H1 (cell line): Measurements from ENCODE around the gene ASB8.

Source experiments
- ASH2L ChIP-seq: fragments of 200-600, 300-600 bp; sonication (generic); IDR thresholded peaks from one replicate; pipeline ENCODE4 v1.7.1; 2017; ENCODE audit warnings: low read length
- CBX8 ChIP-seq: fragments of 300-800, 300-1000 bp; sonication (generic); IDR thresholded peaks from 2 replicates; pipeline ENCODE4 v1.7.1; 2016; ENCODE audit warnings: low read depth, low read length, borderline replicate concordance
- CHD7 ChIP-seq: fragments of 300-600 bp; sonication (generic); IDR thresholded peaks from 2 replicates; pipeline ENCODE4 v1.7.1; 2012; ENCODE audit warnings: low read length, moderate library complexity, mild to moderate bottlenecking, inconsistent platforms; ENCODE audit not compliant: insufficient replicate concordance
- CTCF ChIP-seq, 3 experiments: IDR thresholded peaks; 1 replicate in 2 of 3; 2 replicates in 1 of 3; pipeline versions ENCODE4 v1.5.1 to v1.6.1; 2011; ENCODE audit warnings: low read length in 3 of 3, mild to moderate bottlenecking in 3 of 3, inconsistent platforms in 2 of 3, low read depth in 1 of 3, moderate library complexity in 1 of 3; ENCODE audit not compliant: insufficient read depth in 1 of 3; ENCODE audit errors: control extremely low read depth in 1 of 3
- MAX ChIP-seq: IDR thresholded peaks from 2 replicates; pipeline ENCODE4 v1.6.1; 2012; ENCODE audit warnings: inconsistent platforms
- NRF1 ChIP-seq: IDR thresholded peaks from 2 replicates; pipeline ENCODE4 v1.6.1; 2011; ENCODE audit warnings: mild to moderate bottlenecking, low read depth, low read length, improper control_type of control experiment
- POLR2A ChIP-seq, 2 experiments: IDR thresholded peaks; 1 replicate in 1 of 2; 2 replicates in 1 of 2; pipeline ENCODE4 v1.6.1; 2011; ENCODE audit warnings: low read depth in 2 of 2, low read length in 2 of 2, mild to moderate bottlenecking in 2 of 2; ENCODE audit errors: control extremely low read depth in 1 of 2
- POLR2AphosphoS5 ChIP-seq: IDR thresholded peaks from 2 replicates; pipeline ENCODE4 v1.6.1; 2011; ENCODE audit warnings: low read depth, low read length
- RAD21 ChIP-seq, 2 experiments: IDR thresholded peaks in 1 of 2; conservative IDR thresholded peaks in 1 of 2; 2 replicates each; pipeline ENCODE4 v1.6.1; 2011; ENCODE audit warnings: low read depth in 2 of 2, low read length in 2 of 2, improper control_type of control experiment in 1 of 2, inconsistent platforms in 1 of 2, mild to moderate bottlenecking in 1 of 2, moderate library complexity in 1 of 2
- RBBP5 ChIP-seq: IDR thresholded peaks from 2 replicates; pipeline ENCODE4 v1.7.1; 2012; ENCODE audit warnings: low read depth, mild to moderate bottlenecking, inconsistent platforms, low read length, moderate library complexity, borderline replicate concordance
- RFX5 ChIP-seq: IDR thresholded peaks from 2 replicates; pipeline ENCODE4 v1.6.1; 2011; ENCODE audit warnings: low read depth, low read length, improper control_type of control experiment, borderline replicate concordance
- SUZ12 ChIP-seq: fragments of 200-600 bp; sonication (generic); IDR thresholded peaks from 2 replicates; pipeline ENCODE4 v1.6.1; 2012; ENCODE audit warnings: mild to moderate bottlenecking, inconsistent platforms, low read length, moderate library complexity, mixed read lengths
- TF ChIP-seq, protein P1 (sequence below): IDR thresholded peaks from 2 replicates; pipeline ENCODE4 v1.6.1; 2011; ENCODE audit warnings: low read length, improper control_type of control experiment

DNA sequence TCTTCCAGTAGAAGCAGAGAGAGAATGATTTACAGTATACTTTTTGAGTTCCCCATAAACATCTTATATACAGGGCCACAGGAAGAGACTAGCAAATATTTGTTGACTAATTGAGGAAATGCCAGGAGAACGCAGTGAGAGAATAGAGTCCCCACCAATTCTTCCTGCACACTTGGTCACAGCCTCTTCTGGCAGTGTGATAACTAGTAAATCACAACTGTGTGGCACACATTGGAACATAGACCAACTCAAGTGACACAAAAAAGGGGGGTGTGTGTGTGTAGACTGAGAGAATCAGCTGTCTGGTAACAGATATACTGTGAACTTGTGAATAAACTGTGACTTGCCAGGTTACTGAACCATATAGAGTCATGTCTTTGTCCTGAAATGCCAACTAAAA lies 27.9 kb downstream of the ASB8 start:
- TF ChIP-seq SUZ12 (no peak), MAX (no peak), CTCF (IDR thresholded peaks at IDR 0.05; ENCODE audit: control extremely low read depth in 1 of 3, insufficient read depth in 1 of 3, low read depth in 1 of 3, low read length in 3 of 3) (no peak), RAD21 (IDR thresholded peaks at IDR 0.05 in 1 of 2, conservative IDR thresholded peaks at IDR 0.05 in 1 of 2; ENCODE audit: low read depth in 2 of 2, low read length in 2 of 2) (no peak), RFX5 (no peak), ASH2L (no peak), CHD7 (no peak), NRF1 (no peak), RBBP5 (no peak), CBX8 (no peak), POLR2AphosphoS5 (no peak), POLR2A (IDR thresholded peaks at IDR 0.05; ENCODE audit: control extremely low read depth in 1 of 2, low read depth in 2 of 2, low read length in 2 of 2) (no peak)
- TF ChIP-seq, protein P1, sequence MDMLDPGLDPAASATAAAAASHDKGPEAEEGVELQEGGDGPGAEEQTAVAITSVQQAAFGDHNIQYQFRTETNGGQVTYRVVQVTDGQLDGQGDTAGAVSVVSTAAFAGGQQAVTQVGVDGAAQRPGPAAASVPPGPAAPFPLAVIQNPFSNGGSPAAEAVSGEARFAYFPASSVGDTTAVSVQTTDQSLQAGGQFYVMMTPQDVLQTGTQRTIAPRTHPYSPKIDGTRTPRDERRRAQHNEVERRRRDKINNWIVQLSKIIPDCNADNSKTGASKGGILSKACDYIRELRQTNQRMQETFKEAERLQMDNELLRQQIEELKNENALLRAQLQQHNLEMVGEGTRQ: no peak
